HG03064 (cell line): ENCODE measurements around the gene PAX8.
"Not testable (repeated sequence)": the region's sequence is repeated elsewhere in the genome, so short reads cannot be mapped to it uniquely, and the experiment has no call there.

Experiments used
- ATAC-seq: cut with Tn5 transposase; IDR thresholded peaks from one replicate; pipeline ENCODE4 v1.9.1; 2021; ENCODE audit warnings: low read depth; ENCODE audit not compliant: unreplicated experiment

Gene PAX8

DNA sequence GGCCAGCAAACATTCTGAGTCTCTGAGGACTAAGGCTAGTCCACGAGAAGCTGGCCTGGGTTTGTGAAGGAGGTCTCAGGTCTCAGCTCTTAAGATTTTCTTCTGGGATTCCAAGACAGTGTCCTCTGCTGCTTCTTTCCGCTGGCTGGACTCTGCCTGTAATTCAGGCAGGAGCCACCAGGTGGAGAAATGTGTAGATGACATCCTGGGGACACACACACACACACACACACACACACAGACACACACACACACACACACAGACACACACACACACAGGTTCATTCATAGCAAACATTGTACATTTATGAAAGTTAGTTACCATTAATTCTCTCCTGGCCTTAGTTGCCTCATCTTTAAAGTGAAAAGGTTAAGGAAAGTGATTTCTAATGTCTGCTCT, 18.9 kb upstream of the PAX8 start:
- not testable (repeated sequence) for ATAC-seq

DNA sequence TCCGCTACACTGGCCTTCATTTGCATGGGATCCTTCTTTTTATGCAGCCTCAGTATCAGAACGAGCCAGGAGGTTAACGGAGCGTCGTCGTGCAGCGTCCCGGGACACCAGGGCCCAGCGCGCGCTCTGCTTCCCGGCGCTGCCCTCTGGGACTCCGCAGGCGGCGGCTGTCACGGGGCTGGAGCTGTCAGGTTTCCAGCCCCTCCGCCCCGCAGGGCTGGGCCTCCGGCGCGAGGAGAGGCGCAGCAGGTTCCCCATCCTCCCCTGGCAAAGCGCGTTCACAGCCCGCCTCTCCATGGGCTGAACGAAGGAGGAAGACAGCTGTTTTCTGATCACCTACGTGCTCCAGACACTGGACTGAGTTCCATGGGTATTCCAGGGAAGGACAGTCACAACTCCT, 12.5 kb upstream of the PAX8 start:
- ATAC-seq, result no peak

DNA sequence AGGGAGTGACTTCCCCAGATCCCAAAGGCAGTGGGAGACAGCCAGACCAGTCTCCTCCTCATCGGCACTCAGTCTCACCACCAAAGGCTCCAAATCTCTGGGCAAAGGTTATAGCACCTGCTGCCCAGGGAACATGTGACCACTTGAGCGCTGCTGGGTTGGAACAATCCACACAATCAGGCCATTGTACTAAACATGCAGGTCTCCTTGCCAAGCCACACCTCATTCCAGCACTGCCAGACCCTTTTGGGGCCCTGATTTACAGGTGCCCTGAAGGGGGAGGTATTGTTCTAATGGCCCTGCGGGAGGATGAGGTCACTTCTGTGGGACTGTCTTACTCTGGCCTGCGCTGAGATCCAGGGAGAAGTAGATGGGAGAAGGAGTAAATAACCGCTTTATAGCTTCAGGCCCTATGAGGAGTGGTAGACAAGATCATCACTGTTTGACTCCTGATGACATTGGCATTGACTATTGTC, 10.0 kb upstream of the PAX8 start:
- not testable (repeated sequence) for ATAC-seq

DNA sequence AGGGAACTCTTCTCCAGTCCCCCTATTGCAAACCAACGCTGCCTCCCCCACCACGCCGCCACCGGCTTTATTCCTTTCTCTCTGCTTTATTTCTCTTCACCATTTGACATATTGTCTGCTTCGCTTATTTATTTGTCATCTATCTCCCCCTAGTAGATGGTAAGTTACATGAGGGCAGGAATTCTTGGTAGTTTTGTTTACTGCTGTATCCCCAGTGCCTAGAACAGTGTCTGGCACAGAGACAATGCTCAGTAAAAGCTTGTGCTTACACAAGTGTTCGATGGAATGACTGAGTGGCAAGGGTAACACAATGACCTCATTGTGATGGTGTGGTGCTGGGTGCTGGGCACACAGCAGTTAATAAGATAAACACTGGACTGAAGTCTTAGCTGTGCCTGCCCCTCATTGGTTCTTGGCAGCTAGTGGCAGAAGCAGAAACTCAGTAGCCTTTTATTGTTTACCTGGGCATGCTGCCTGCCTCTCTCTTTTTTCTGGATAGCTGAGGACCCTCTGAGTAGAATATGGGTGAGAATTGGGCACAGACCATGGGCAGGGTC, 9.5 kb upstream of the PAX8 start:
- ATAC-seq, result not testable (repeated sequence)

DNA sequence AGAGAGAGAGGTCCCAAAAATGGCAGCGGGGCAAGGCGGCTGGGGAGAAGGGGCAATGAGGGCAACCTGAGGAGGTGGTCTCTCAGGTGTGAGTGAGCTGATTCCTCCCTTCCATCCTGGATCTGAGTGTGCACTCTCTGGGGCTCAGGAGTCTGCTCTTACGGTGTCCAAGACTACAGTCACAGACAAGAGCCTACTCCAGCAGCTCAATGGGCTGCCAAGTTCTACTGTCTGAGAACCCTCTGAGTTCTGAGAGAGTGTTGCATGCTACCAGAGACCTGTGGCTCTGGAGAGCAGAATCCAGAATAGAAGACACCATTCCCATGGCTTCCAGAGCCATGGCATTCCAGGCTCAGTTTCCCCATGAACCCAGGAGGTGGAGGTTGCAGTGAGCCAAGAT, 7.1 kb upstream of the PAX8 start:
- no peak for ATAC-seq

DNA sequence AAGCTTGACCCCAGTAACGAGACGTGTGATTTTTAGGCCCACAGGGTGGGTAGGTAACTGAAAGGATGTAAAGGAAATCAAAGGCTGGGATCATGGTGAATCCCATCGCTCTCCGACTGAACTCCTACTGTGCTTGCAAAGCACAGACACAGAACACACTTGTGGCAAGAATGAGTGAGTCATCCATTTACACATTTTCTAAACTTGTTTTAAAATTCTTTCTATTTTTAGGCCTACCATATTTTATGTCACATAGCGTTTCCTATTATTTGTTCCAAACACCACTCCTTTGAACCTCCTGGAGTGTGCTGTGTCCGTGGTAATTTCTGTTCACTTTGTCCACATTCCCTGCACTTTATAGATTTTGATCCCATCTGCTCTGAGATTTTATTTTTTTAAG, 6.3 kb upstream of the PAX8 start:
- not testable (repeated sequence) for ATAC-seq

DNA sequence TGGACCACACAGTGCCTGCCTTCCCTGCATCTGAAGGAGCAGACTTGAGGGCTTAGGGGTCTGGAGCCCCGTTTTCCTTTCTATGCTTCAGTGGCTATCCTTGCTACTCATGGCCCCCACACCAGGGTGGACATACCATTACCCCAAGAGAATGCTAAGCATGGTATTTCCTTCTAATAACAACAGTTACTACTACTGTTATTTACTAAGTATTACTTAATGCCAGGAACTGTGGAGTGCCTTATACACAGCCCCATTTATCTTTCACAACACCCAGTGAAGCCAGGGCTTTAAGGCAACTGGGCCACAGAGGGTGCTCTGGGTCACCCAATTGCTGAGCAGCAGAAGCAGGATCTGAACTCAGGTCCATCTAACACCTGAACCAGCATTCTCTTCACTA, 5.8 kb upstream of the PAX8 start:
- no peak for ATAC-seq

DNA sequence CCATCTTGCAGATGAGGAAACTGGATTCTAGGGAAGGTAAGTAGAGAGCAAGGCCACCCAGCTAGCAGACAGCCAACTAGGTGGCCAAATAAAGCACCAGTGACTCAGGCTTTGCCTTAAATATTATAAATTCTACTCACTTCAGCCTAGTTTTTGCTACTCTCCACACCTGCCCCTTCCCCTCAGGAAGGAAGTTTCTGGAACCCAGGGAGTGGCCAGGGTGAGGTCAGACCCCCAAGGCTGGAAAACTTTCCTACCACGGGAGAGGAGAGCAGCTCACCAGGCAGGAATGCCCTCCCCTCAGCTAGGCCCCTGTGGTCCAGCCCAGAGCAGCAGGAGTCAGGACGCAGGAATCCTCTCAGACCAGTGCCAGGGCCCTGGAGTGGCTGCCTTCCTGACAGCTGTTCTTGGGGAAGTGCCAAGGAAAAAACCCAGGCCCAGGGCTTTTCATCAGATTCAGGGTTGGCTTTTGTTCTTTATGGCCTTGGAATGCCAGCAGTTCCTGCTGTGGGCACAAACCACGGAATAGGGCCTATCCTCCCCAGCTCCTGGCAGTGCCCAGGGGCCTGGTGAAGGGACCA, 5.1 kb upstream of the PAX8 start:
- no peak for ATAC-seq

DNA sequence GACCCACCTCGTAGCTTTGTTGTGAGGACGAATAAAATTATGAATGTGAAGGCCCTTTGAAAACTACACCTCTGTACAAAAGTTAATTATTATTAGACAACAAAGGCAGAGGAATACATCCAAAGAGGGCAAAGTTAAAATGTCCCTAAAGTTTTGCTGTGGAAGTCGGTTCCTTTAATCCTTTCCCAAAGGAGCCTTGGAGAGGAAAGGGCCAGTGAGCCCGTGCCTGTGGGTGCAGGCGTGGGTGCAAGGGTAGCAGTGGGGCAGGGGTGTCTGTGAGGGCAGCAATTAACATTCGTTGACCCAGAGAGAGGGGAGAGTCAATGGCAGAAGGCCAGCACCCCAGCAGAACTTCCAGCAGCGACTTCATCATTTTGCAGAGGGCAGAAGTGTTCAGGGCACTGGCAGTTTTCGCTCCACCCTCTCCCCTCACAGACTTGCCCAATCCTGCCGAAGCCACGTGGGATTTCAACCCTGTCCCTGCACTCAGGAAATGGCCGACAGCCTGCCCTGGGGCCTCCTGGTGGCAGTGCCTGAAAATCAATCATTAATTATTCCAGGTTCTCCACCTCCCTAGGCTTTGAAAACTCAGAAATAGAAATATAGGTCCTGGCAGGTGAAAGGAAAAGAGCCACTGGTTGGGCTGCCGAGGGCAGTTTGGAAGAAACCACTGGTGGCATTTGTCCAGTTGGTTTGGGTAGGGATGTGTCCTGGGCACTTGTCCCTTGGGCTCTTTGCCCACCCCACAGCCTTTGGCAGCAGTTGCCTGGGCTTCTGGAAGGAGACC, 4.2 kb upstream of the PAX8 start:
- ATAC-seq, result no peak

DNA sequence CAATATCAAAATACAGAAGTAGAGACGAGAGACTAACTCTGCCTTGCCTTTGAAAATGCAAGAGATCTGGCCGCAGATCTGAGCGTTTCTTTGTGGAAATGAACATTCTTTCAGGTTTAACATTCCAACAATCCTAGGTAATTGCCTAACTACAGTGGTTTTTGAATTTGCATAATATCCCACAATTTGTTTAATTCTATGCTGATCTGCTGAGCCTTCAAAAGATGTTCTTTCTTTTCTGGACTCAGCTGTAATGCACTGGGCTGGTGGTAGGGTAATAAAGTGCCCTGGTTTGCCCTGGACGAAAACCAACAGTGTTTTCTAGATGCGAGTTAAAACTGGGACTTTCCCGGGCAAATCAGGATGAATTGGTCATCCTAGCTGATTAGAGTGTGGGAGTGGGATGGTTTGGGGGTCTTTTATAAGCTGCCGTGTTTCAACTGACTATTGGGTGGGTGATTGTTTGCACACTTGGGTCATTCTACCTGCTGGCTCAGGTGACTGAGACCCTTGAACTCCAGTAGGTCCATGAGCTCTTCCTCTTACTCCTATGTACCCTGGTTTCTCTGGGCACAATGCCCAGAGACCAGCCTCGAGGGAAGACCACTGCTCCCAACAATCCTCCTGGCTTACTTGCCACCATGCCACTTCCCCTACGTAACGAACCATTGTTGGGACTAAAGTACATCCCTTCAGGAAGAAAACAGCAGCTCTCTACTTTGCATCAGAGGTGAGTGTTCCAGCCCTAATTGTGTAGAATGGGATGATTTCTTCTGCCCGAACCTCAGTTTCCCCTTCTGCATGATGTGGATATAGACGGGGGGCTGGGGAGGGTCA, 3.4 kb upstream of the PAX8 start:
- no peak for ATAC-seq

DNA sequence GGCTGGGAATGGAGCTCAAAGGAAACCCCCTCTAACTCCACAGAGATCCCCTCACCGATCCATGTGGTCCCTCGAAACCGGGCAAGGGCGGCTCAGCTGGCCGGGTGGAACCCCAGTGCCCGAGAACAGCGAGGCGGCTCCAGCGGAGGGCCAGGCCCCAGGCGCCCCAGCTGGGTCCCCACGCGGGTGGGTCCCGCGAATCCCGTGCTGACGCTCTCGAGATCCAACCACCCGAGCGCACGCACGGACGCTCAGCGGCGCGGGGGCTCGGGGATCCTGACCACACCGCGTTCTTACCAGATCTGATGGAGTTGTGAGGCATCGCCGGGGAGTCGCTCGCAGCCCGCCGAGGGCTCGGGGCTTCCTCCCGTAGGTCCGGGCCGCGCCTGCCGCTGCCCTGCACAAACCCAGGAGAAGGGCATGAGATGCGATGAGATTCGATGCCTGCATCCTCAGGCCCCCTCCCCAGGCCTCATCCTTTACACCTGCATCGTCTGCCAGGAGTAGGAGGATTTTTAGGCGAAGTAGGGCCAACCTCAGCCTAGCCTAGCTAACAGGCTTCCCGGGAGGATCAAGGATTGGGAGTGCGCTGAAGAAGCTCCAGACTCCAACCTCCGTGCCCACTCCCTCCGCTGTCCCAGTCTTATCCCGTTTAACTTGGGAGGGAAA, 514 bp downstream of the PAX8 start:
- ATAC-seq, result no peak

DNA sequence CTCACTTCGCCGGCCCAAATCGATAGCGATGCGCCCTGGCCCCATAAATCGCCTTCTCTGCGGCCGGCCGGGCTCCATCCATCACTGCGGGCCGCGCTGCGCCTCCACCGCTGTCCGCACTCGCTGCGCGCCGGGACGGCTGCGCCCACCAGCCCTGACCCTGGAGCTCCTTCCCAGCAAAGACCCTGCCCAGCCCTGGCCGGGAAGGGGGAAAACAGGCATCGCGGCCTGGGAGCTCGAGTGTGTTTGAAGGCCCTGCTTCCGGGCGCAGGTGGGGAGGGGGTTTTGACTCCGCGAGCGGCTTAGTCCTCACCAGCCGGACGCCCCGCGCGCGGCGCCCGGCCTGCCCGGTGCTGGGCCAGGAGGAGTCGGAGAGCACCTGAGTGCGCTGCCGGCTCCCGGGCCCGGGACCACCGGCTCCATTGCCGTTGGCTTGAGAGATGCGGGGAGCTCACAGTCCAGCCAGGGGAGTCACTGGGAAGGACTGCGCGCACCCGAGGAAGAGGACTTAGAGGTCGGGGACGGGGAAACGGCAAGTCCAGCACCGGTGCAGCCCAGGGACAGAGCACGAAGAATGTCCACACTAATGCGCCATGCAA, 1.1 kb downstream of the PAX8 start:
- no peak for ATAC-seq

DNA sequence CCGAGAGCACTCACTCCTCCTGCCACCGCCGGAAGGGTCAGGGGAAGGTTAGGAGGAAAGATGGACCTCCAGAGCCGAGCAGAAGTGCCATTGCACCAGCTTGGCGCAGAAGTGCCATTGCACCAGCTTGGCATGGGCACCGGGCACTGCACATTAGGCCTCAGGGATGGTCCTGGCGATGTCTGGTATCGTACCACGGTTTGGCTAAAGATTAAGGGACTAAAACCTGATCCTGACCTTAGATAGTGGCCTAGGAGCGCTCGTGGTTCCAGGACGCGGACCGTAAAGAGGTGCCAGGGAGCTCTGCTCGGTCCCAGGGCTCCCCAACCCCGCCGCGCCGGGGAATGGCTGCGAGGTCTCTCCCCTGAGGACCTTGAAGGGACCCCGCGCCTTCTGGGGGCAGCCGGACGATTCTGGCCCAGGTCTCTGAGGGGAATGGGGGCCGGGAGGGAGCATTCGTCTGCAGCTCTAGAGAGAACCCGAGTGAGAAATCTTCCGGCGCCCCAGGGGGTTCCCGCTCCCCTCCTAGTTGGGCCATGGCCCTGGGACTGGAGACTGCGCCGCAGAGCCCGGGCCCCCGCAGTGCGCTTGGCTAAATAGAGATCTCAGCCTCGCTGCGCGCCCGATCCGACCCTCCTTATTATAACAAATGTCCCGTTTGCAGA, 1.8 kb downstream of the PAX8 start:
- no peak for ATAC-seq

DNA sequence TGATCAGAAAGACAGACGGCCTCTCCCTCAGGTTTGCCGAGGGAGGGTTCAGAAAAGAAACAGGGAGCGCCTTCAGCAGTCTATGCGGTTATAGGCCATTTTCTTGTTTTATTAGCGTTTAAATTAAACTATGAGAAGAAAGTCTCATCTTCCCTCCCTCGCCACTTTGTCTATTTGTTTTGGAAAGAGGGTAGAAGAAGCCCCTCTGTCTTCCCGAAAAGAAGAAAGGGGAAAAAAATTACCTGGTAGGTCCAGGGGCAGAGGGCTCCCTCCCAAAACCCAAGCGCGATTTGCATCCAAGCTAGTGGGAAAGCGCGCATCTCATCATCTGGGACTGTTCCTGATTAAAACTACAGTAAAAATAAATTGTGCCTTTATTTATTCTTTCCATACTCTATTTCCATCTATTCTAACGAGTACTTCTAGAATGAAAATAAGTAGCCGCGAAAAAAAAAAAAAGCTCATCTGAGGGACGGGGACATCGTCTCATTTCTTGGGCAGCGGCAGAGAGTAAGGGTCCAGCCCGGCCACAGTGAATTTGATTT, 2.4 kb downstream of the PAX8 start:
- no peak for ATAC-seq

DNA sequence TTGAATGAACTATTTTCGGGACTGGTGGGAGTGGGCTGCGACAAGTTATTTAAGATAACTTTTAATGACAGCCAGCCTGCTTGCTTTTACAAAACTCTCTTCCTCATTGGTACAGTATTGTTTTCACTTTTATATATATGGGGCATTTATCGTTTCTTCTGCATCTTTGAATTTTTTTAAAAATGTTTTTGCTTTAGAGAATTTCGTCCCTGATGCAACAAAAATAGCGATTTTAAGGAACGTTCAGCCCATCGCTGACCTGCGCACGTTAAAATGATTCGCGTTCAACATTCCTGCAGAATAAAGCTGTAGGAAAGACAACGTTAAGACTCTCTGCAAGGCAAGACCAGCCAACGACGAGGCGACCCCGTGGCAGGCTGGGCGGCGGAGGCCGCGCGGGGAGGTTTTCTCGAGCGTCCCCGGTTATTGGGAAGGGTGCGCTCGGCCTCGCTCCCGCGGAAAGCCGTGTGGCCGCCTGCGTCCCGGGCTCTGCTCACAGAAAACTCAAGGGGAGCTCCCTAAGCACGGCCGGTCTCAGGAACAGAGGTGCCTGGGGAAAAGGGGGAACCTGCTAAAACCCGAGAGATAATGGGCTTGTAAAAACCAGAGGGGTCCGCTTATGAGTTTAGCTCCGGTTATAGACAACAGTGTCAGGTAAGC, 3.0 kb downstream of the PAX8 start:
- ATAC-seq, result no peak

DNA sequence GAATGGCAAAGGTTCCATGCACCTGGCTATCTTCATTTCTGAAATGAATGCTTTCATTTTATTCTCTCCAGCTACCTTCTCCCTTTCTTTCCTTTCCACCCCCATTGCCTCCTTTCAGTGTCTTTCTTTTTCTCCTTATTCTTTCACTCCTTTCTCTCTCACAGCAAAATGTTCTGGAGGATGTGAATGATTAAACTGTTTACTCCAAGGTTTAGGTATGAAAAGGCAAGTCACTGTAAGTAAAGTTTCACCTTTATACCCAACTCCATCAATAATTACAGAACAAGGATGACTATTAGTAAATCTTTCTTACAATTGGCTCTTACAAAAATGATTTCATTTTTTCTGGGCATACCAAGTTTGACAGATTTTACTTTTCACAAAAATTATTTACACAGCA, 4.3 kb downstream of the PAX8 start:
- ATAC-seq, result no peak

DNA sequence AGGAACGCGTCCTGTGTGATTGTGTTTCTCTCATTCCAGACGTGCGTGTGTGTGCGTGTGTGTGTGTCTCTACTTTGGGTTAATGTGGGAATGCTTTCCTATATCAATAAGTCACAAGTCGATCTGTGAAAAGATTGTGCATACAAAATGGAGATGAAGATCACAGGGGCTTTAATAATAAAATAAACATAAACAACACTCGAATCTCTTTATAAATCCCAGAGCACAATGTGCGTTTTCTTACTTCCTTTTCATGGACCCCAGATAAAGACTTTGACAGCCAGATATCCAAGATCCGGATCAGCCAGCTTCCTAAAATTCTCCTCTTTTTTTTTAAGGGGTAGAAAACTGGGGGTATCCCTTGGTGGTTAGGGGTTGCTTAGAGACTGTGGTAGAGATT, 4.7 kb downstream of the PAX8 start:
- no peak for ATAC-seq

DNA sequence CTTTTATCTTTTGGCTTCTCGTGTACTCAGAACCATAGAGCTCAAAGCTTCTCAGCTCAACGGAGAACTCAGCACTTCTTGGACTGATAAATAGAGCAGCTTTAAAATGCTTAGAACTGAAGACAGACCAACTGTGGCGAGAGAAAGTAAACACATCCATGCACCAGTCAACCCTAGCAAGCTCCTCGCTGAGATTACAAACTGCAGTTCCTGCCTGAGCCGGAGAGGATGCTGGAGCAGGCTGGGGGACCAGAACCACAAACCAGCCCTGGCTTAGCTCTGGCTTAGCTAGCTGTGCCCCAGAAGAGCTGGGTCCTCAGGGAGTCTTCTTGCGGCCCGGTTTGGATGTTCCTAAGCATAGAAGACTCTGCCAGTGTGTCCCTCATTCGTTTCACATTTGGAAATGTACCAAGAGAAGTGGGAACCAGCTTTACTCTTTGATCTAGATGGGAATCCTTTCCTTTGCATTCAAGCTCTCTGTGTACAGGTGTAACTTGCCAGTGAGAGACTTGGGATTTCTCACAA, 5.6 kb downstream of the PAX8 start:
- no peak for ATAC-seq

DNA sequence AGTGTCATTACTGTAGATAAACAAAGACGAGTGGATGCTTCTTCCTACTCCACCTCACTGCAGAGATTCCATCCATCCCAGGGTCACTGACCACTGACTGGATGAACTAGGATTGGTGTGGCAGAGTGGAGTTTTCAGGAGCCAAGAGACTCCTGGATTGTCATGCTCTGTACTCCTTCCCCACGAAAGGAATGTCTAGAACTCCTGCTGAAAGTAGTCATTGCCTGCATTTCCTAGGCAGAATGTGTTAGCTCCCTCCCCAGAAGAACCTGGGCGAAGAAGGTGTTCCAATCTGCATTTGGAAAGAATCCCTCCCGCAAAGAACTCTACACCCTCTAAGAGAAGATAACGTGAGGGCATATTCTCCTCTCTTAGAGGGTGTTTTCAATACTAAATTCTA, 6.2 kb downstream of the PAX8 start:
- ATAC-seq, result no peak
